ENCODE results near the gene APOA1.

- no peak for TF ChIP-seq EZH2 (IDR thresholded peaks at IDR 0.05; ENCODE audit: insufficient read depth, poor library complexity, severe bottlenecking)
- no peak for TF ChIP-seq EZH2phosphoT487 (IDR thresholded peaks at IDR 0.05; ENCODE audit: insufficient read depth, low read depth)
Observed at GRCh38 chr11:116866804-116867455, 29.5 kb upstream of the APOA1 start.
